Fibroblast of skin of right quadriceps (primary cell): ENCODE measurements around the gene EIF3A.
A peak's percentile ranks its signal among the peaks of the same experiment; 100 is the strongest.
"Not testable (repeated sequence)": the region's sequence is repeated elsewhere in the genome, so short reads cannot be mapped to it uniquely, and the experiment has no call there.

Source experiments
- DNase-seq: peaks from one replicate; pipeline ENCODE4 v3.0.0-alpha.2; 2013

Gene EIF3A, protein sequence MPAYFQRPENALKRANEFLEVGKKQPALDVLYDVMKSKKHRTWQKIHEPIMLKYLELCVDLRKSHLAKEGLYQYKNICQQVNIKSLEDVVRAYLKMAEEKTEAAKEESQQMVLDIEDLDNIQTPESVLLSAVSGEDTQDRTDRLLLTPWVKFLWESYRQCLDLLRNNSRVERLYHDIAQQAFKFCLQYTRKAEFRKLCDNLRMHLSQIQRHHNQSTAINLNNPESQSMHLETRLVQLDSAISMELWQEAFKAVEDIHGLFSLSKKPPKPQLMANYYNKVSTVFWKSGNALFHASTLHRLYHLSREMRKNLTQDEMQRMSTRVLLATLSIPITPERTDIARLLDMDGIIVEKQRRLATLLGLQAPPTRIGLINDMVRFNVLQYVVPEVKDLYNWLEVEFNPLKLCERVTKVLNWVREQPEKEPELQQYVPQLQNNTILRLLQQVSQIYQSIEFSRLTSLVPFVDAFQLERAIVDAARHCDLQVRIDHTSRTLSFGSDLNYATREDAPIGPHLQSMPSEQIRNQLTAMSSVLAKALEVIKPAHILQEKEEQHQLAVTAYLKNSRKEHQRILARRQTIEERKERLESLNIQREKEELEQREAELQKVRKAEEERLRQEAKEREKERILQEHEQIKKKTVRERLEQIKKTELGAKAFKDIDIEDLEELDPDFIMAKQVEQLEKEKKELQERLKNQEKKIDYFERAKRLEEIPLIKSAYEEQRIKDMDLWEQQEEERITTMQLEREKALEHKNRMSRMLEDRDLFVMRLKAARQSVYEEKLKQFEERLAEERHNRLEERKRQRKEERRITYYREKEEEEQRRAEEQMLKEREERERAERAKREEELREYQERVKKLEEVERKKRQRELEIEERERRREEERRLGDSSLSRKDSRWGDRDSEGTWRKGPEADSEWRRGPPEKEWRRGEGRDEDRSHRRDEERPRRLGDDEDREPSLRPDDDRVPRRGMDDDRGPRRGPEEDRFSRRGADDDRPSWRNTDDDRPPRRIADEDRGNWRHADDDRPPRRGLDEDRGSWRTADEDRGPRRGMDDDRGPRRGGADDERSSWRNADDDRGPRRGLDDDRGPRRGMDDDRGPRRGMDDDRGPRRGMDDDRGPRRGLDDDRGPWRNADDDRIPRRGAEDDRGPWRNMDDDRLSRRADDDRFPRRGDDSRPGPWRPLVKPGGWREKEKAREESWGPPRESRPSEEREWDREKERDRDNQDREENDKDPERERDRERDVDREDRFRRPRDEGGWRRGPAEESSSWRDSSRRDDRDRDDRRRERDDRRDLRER (N-terminal part only)

DNA sequence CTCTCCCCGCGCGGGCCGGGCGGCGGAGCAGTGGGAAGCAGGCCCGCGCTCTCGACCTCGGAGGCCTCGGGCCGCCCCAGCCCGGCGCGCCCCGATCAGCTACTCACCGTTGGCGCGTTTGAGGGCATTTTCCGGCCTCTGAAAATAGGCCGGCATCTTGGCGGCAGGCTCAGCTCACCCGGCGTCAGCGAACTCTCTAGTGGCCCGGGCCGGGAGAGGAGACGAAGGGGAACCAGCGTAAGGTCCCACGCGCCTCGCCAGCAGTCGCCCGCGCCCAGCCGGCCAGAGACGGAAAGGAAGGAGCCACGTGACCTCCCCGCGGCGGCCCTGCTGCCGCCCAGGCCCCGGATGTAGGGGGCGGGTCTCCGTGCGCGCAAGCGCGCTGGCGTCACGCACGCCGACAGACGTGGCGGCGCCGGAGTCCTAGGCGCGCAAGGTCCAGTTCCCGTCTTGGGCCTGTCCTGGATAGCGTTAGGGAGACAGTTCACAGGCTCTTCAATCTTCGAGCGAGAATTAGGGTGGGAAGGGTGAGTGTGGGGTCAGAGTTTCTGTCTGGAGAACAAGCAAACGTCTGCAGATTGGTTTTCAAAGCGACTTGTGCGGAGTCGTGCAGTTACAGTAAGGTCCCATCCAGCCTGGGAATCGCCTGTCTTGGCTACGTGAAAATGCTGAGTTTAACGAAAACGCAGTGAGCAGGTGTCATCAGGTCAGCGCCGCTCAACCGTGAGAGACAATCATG is at the start of gene EIF3A:
TSS of gene EIF3A (minus strand) at position 297 of the 739 bp plus-strand sequence. CDS start at position 156, 141 bp downstream.
- DNase-seq, result peak; percentile 91

DNA sequence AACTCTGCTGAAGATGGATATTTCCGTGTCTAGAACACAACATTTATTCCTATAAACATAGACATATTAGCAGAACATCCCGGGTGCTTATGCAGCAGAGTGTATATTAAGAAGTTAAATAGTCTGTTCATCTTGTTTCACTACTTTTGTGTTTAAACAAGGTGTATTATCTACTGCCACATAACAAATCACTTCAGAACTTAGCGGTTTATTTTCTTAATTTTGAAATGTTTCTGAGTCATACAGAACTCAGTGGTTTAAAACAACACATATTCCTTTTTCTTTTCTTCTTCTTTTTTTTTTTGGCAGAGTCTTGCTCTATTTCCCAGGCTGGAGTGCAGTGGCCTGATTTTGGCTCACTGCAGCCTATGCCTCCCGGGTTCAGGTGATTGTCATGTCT is 49.1 kb upstream of the EIF3A start:
- no peak for DNase-seq

DNA sequence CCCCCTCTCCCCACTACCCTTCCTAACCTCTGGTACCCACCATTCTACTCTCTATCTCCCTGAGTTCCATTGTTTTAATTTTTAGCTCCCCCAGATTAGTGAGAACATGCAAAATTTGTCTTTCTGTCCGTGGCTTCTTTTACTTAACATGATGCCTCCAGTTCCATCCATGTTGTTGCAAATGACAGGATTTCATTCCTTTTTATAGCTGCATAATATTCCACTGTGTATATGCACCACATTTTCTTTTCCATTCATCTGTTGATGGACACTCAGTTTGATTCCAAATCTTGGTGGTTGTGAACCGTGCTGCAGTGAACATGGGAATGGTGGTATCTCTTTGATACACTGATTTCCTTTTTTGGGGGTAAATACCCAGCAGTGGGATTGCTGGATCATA is 45.3 kb upstream of the EIF3A start:
- DNase-seq, result no peak

DNA sequence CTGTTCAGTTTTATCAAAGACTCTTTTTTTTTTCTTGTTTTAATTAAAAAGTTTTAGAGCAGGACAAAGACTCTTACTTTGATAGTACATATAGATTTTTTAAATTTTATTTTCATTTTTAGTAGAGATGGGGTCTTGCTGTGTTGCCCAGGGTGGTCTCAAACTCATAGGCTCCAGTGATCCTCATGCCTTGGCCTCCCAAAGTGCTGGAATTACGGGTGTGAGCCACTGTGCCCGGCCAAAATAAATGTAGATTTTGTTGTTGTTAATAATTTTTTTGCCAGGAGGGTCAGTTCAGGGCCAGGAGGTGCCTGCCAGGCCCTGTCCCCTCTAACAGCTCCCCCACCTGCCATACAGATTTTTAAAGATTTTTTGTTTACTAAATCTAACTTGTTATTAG is 40.3 kb upstream of the EIF3A start:
- no peak for DNase-seq

DNA sequence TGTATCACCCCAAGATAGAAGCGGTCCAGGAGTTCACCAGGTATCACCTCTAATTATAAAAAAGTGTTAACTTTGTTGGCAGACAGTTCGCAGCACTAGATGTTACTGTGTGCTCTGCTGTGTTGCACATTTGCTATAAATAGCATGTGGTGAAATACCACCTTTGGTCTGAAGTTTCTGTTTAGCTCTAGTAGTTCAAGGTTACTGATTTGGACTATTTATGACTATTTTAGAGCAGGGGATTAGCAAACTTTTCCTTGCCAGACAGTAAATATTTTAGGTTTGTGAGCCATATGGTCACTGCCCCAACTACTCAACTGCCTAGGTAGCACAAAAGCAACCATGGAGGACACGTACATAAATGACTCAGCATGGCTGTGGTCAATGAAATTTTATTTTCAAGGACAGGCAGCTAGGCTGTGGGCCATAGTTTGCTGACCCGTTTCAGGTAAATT is 39.8 kb upstream of the EIF3A start:
- peak; percentile 45 for DNase-seq

DNA sequence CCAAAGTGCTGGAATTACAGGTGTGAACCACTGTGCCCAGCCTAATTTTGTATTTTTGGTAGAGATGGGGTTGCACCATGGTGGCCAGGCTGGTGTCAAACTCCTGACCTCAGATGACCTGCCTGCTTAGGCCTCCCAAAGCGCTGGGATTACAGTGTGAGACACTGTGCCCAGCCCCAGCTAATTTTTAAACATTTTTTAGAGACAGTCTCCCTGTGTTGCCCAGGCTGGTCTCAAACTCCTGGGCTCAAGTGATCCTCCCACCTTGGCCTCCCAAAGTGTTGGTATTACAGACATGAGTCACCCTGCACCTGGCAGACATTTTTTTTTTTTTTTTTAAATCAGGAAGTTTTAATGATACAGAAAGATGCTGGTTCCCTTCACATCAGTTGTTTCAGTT is 38.8 kb upstream of the EIF3A start:
- no peak for DNase-seq

DNA sequence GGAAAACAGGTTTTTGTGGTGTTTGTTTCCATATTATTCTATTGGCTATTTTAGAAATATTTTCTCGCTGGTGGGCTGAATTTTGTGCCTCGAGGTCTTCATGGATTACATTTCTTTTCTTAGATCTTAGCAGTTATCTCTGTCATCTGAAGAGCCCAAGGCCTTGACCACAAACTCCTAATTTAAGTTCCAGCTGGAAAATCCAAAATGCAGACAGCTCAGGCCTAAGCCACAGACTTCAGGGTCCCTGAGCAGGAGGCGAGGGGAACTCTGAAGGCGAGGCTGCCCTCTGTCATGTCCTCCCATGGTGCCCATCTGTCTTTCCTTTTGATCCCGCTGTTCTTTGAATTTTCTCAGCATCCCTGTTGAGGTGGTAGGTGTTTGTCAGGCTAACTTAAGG is 37.6 kb upstream of the EIF3A start:
- no peak for DNase-seq

DNA sequence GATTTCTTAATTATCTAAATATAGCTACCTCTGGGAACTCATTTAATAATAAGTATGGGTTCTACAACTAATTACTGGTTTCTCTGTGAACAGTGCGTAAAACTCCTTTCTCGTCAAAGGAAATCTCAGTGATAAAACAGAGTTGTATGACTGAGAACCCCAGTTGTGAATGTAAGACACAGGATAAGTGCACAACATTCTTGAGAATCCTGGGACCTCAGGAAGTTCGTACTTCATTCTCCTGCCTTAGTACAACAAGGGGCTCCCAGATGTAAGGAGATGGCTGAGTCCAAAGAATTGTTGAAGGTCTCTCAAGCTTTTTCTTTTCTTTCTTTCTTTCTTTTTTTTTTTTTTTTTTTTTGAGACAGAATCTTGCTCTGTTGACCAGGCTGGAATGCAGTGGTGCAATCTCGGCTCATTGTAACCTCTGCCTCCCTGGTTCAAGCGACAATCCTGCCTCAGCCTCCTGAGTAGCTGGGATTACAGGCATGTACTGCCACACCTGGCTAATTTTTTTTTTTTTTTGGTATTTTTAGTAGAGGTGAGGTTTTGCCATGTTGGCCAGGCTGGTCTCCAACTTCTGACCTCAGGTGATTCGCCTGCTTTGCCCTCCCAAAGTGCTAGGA is 35.8 kb upstream of the EIF3A start:
- DNase-seq, result no peak

DNA sequence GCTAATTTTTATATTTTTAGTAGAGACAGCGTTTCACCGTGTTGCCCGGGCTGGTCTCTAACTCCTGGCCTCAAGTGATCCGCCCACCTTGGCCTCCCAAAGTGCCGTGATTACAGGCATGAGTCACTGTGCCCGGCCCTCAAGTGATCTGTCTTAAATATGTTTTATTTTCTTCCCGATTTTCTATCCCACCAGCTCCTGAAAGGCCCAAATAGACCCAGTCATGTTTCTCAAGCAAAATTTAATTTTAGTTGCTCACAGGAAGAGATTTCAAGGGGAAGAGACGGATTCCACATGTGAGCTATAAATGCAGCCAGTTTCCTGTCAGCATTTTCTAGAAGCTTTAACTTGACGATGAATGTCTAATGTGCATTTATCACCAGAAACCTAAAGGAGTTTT is 35.3 kb upstream of the EIF3A start:
- DNase-seq, result peak; percentile 32

DNA sequence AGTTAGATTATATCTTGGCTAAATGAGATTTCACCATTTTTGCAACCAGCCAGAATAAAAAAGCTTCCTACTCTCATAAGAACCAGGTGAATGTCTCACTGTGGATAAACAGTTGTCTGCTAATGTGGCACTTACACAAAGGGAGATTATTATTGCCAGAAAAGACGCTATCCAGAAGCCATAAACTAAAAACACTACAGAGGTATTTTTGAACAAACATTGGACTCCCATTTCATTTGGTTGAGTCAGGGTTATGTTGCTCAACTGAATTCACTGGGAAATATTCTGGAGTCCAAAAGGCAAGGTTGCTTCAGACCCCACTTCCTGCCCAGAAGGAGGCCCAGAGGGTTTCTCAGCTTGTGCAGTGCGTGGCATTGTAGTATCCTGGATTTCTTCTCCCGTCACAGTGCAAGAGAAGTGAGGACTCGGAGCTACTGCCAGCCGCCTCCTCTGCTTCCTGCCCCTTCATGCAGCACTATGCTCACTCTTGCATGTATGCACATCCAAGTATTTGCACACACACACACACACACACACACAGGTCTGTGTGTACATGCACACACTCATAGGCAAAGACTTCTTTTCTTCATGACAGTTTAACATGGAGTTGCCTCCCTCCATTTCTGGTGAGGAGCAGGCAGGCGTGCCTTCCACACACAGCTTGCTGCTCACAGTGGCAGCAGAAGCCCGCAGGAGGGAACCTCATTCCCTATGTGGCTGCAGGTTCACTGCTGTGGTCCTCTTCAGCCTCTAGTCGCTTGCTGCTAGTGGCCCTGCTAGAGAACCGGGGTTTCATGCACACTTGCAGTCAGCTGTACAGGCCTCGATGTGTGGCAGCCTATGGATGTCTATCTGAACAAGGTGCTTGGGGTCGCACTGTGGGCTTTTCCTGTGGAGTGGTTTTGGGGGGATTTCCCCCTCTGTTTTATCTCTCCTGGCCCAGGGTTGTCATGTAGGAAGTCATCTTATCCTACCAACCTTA is 33.4 kb upstream of the EIF3A start:
- DNase-seq, result peak; percentile 88

DNA sequence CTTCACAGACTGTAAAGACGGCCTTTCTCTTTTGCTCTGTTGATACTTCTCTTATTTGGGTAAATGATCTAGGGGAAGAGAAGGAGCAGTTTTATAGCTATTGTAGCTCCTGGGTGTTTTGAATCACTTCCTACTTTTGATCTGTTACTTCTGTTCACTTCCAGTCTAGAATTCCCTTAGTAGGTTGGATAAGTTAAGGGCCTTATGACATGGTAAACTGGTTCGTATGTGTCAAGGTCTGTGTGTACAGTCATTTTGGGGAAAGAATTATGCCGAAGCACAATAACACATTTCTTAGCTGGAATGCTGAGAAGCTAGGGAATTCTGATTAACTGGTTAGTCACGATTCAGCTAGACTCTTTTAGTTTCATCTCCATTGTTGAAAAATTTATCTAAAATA is 31.4 kb upstream of the EIF3A start:
- peak; percentile 37 for DNase-seq

DNA sequence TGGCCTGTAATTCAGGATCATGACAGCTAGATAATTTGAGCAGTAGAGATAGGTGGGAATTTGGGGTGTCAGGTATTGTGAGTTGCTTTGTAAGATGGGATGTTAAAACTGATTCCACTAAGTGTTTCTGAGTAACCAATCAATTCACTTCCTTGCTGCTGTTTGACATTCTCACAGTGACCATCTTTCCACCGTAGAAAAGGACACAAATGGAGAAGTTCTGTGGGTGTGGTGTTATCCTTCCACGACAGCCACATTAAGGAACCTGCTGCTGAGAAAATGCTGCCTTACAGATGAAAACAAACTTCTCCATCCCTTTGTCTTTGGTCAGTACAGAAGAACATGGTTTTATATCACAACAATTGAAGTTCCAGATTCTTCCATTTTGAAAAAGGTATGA is 27.2 kb upstream of the EIF3A start:
- DNase-seq, result not testable (repeated sequence)

DNA sequence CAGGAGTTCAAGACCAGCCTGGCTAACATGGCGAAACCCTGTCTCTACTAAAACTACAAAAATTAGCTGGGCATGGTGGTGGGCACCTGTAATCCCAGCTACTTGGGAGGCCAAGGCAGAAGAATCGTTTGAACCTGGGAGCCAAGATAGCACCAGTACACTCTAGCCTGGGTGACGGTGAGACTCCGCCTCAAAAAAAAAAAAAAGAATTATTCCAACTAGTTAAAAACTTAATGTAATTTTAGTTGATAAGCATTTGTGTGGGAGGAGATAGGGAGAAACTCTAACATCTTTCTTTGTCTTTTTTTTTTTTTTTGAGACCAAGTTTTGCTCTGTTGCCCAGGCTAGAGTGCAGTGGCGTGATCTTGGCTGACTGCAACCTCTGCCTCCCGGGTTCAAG is 26.5 kb upstream of the EIF3A start:
- DNase-seq, result not testable (repeated sequence)

DNA sequence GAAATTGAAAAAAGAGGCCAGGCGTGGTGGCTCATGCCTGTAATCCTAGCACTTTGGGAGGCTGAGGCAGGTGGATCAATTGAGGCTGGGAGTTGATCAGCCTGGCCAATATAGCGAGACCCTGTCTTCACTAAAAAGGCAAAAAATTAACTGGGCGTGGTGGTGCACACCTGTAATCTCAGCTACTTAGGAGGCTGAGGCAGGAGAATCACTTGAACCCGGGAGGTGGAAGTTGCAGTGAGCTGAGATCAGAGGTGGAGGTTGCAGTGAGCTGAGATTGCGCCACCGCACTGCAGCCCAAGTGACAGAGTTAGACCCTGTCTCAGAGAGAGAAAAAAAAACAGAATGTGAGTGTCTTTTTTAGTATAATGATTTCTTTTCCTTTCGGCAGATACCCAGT is 25.3 kb upstream of the EIF3A start:
- DNase-seq, result not testable (repeated sequence)

DNA sequence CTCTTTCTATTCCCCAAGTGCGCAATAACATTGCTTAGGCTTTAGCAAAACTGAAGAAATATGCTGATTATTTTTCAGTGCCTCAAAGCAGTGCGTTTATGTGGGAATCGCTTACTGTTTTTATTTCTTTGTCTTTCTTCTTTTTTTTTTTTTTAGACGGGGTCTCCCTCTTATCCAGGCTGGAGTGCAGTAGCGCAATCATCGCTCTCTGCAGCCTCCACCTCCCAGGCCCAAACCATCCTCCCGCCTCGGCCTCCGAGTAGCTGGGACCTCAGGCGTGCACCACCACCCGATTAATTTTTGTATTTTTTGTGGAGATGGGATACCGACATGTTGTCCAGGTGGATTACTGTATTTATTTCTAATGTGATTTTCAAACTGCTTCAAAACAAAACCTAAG is 24.5 kb upstream of the EIF3A start:
- DNase-seq, result no peak

DNA sequence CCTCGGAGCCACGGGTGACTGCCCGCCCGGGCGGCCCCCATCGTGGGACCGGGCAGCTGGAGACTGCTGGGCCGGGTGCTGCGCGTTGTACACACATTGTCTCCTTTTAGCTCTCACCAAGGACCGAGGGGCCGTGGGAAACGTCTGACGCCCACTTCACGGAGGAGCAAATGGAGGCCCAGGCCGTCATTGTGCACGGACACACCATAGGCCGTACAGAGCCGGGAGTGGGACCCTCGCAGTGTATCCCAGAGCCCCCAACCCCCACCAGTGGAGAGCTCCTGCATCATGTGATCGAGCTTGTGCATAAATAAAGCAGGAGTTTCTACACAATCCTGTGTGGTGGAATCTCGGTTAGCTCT is 24.0 kb upstream of the EIF3A start:
- peak; percentile 10 for DNase-seq

DNA sequence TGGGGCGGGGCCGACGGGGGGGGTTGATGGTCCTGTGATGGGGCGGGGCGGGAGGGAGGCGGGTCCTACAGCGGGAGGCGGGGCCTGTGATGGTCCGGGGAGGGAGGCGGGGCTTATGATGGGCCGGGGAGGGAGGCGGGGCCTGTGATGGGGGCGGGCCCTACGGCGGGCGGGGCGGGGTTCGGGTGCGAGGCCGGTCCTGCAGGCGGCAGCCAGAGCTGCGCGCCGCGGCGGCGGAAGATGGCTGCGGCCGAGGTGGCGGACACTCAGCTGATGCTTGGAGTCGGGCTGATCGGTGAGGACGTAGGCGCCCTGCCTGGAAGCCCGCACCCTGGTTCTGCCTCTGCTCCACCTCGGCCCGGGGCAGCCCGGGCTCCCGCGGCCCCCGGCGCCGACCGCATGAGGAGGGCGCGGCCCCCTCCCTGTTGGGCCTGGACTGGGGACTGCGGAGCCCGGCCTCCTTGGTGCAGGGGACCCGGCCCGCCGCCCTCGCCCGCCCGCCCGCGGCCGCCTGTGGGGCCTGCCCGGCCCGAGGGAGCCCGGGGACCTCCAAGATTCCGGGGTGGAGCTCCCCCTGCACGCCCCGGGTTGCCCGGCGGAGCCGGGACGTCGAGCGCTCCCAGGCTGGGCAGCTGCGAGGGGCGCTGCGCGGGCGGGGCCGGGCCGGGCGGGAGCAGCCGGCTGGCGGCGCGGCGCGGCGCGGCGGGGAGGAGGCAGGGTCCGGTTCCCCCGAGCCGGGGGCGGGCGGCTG is 23.5 kb upstream of the EIF3A start, which contains the start of gene DENND10:
TSS of gene DENND10 (plus strand) at position 211 of the 751 bp plus-strand sequence. CDS start at position 241, 30 bp downstream.
- peak; percentile 76 for DNase-seq

DNA sequence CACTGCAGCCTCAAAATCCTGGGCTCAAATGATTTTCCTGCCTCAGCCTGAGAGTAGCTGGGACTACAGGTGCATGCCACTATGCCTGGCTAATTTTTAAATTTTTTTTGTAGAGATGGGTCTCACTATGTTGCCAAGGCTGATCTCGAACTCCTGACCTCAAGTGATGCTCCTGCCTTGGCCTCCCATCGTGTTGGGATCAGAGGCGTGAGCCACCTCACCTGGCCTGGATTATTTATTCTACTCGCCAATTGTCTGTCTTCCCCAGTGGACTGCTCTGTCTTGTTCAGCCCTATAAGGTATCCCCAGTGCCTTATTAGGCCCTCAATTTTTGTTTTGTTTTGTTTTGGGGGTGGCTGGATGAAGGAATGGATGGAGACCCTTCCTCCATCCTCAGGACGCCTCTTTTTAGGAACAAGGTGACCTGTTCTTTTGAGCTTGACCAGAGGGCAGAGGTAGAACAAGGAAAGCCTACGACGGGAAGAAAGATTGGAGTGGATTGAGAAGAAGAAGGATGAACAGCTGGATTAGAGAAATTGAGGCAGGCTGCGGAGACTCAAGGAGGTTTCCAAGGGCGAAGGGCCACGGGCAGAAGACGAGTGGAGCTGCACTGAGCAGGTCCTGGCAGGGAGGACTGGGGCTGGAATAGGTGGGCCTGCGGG is 22.8 kb upstream of the EIF3A start:
- no peak for DNase-seq
